ENCODE results near the gene CTDSPL2. TPM values are rescaled to one million over a fixed set of nuclear protein-coding genes. Genes with fewer than 3 reads are reported as not detected.
A peak's percentile ranks its signal among the peaks of the same experiment; 100 is the strongest.

The CTDSPL2 gene
- total RNA-seq, 1 donor from 2014 or later: 41.7 TPM

DNA sequence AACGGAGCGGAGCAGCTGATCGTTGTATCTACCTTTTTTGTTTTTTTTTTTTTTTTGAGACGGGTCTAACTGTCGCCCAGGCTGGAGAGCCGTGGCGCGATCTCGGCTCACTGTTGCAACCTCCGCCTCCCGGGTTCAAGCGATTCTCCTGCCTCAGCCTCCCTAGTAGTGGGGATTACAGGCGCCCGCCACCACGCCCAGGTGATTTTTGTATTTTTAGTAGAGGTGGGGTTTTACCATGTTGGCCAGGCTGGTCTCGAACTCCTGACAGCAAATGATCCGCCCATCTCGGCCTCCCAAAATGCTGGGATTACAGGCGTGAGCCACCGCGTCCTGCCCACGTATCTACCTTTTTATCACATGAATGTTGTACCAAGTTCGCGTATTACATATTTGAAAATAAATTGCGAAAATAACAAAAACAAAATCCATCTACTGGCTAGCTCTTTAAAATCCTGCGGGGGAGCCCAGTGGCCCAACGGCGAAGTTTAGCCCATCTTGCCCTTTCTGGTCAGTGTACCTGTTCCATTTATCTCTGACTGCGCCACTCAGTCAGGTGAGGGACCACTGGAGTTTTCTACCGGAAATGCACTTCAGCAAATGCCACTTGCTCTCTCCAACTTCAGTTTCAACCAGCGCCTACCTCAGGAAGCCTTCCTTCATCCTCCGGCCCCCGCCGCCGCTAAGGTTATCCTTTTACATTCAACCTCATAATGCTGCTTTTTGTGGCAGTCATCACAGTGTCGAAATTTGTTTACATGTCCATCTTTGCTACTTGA, 108.3 kb downstream of the CTDSPL2 start:
- Mint-ChIP-seq H3K9me3 (ENCODE audit: low read depth) (no peaks in the 10 kb centered on the region), H3K36me3 (ENCODE audit: low read depth) (peaks cover 3% of the 10 kb centered on the region), H3K27me3 (ENCODE audit: low read depth) (no peaks in the 10 kb centered on the region), H3K4me3 (ENCODE audit: unreplicated experiment) (peak overlapping the region; percentile 85), H3K27ac (ENCODE audit: unreplicated experiment) (peak overlapping the region; percentile 98), H3K4me1 (ENCODE audit: low read depth) (peaks cover 39% of the 10 kb centered on the region)
- no peak for TF ChIP-seq CTCF (IDR thresholded peaks at IDR 0.05)
- no peak for DNase-seq (ENCODE audit: low spot score)

DNA sequence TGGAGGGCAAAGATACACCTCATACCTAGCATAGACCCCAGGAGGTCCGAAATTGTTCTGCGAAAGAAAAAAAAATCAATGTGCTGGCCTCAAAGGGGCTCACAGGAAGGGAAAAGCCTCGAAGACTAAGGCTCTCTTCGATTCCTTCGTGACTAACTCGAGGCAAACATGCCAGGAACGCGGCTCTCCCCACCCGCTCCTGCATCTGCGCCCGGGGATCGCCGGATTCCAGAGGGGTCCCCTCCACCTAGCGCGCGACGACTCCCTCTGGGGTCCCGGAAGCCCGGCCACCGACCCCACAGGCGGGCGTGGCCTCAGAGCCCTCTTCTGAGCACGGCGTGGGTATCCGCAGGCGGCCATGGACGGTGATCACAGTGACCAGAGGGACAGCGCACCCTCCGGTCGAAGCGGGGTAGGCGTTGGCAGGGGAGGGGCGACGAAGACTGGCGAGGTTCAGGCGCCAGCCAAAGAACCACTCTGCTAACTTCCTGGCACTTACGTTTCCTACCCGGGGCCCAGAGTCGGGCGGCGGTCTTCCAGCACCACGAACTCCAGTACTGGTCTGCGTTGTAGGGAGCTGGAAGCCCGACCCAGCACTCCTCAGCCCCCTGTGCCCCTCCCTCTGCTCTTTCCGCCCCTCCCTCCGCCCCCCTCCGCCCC, 109.0 kb downstream of the CTDSPL2 start:
- Mint-ChIP-seq H3K4me3 (ENCODE audit: unreplicated experiment) (peak overlapping the region; percentile 85), H3K36me3 (ENCODE audit: low read depth) (peaks cover 3% of the 10 kb centered on the region), H3K27ac (ENCODE audit: unreplicated experiment) (peak overlapping the region; percentile 98), H3K27me3 (ENCODE audit: low read depth) (no peaks in the 10 kb centered on the region), H3K4me1 (ENCODE audit: low read depth) (peaks cover 45% of the 10 kb centered on the region), H3K9me3 (ENCODE audit: low read depth) (no peaks in the 10 kb centered on the region)
- DNase-seq (ENCODE audit: low spot score): peak; percentile 96
- TF ChIP-seq CTCF (IDR thresholded peaks at IDR 0.05): peak; percentile 78

- peaks cover 52% of the 10 kb centered on the region for H3K4me1 Mint-ChIP-seq (ENCODE audit: low read depth)
- peak; percentile 98 for DNase-seq (ENCODE audit: low spot score)
- no peaks in the 10 kb centered on the region for H3K27me3 Mint-ChIP-seq (ENCODE audit: low read depth)
- H3K27ac Mint-ChIP-seq (ENCODE audit: unreplicated experiment): peak within 1 kb of the TSS; percentile 98
- no peak for TF ChIP-seq CTCF (IDR thresholded peaks at IDR 0.05)
- no peaks in the 10 kb centered on the region for H3K9me3 Mint-ChIP-seq (ENCODE audit: low read depth)
- H3K4me3 Mint-ChIP-seq (ENCODE audit: unreplicated experiment): peak within 1 kb of the TSS; percentile 85
- peaks cover 3% of the 10 kb centered on the region for H3K36me3 Mint-ChIP-seq (ENCODE audit: low read depth)
Measured at GRCh38 chr15:44536962-44537734, 109.7 kb downstream of the CTDSPL2 start, which contains the start of gene EIF3J. Gene EIF3J (plus strand): TSS chr15:44537147. CDS start chr15:44537195, 48 bp downstream.

GRCh38 chr15:44537735-44538240, 110.4 kb downstream of the CTDSPL2 start:
- peaks cover 3% of the 10 kb centered on the region for H3K36me3 Mint-ChIP-seq (ENCODE audit: low read depth)

More at GRCh38 chr15:44537735-44538240, 110.4 kb downstream of the CTDSPL2 start:
- peak overlapping the region; percentile 85 for H3K4me3 Mint-ChIP-seq (ENCODE audit: unreplicated experiment)
- peak overlapping the region; percentile 98 for H3K27ac Mint-ChIP-seq (ENCODE audit: unreplicated experiment)
- H3K9me3 Mint-ChIP-seq (ENCODE audit: low read depth): no peaks in the 10 kb centered on the region
- peaks cover 58% of the 10 kb centered on the region for H3K4me1 Mint-ChIP-seq (ENCODE audit: low read depth)
- TF ChIP-seq CTCF (IDR thresholded peaks at IDR 0.05): peak; percentile 33
- no peaks in the 10 kb centered on the region for H3K27me3 Mint-ChIP-seq (ENCODE audit: low read depth)
- DNase-seq (ENCODE audit: low spot score): no peak
